RPMI7951 (cell line): ENCODE results near the gene NBEA. TPM values are rescaled to one million over a fixed set of nuclear protein-coding genes. Genes with fewer than 3 reads are reported as not detected.

ENCODE experiments used
- DNase-seq: peaks from one replicate; pipeline ENCODE4 v3.0.0-alpha.2; 2012; ENCODE audit warnings: low read depth
- total RNA-seq: library from RNA; depleted of rRNA; stranded (reverse); fragments of >200 nt; shearing (Covaris generic); gene quantifications from 2 replicates; pipeline ENCODE4 v1.2.3, GENCODE V29; 2014

NBEA gene
- total RNA-seq, 1 experiment from 2014 or later: 2.5 TPM

DNA sequence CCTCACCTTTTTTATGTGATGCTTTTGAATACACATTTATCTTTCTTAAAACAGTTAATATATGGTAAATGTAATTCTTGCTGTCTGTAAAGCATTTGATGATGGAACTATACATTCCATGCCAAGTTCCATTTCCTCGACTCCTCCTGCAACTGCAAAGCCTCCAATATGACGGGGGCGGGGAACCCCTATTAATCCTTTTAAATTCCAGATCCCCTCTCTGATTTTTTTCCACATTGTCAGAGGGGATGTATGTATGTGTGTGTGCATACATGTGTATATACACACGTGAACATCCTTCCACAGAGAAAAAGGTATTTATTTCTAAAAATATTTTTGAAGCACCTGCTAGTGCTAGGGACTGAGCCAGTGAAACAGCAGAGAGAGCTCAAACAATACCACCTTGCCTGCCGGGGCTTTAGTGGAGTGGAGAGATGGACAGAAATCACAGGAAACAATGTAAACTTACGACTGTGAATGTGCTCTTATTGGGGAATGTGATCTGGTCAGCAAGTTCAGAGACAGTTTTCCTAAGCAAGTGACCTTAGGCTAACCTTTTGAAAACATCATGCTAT lies 559.7 kb downstream of the NBEA start:
- no peak for DNase-seq

GRCh38 chr13:35502456-35502855 lies 560.4 kb downstream of the NBEA start:
- DNase-seq: no peak

- peak; percentile 92 for DNase-seq
Observed at GRCh38 chr13:35512271-35512920, 570.3 kb downstream of the NBEA start.

- DNase-seq: no peak
Observed at GRCh38 chr13:35514061-35514477, 572.0 kb downstream of the NBEA start.

DNA sequence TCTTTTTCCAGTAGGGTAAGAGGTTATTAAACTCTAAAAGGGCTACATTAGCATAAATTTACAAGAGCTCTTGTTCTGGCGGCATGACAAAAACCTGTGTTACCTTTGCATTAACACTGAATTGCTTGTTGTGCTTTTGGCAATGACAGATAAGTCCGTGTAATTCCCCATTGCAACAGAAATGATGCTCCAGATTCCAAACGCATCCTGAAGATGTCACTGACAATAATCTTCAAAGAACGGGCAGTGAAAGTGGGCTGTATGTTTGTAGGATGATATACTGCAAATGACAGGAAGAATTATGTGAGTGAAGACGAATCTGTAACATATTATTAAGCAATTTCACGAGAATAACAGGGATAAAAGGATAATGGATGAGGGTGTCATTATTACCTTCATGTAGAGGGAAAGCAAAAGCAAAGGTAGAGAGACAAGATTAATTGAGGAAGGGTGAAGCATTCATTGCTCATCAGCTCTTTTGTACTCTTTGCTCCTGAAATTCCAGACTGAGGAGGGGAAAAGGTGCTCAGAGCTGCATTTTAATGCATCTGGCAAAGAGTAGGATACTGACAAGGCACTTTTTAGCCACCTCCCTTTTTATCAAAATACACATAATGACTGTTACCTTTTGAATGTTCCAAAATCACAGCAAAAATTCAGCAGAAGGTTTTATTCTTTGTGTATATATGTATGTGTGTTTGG lies 572.9 kb downstream of the NBEA start:
- no peak for DNase-seq

GRCh38 chr13:35518337-35518946 lies 576.4 kb downstream of the NBEA start:
- DNase-seq: peak; percentile 75

GRCh38 chr13:35524171-35524570 lies 582.1 kb downstream of the NBEA start:
- DNase-seq: no peak

- DNase-seq: no peak
Observed at GRCh38 chr13:35526577-35526976, 584.5 kb downstream of the NBEA start.

DNA sequence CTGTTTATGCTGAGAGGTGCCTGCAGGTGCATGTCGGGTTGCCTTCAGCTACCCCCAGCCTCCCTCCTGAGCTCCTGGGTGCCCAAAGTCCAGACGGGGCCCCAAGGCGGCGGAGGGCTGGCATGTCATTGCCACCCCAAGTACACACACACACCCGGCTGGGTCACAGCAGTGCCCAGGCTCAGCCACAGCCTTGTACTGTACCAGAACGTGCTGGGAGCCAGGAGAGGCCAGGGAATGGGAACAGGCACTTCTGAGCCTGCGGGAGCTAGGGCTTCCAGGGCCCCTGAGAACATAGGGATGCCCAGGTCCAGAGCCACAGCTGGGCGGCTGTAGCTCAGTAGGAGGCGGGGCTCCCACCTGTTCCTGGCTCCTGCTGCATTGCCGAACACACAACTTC lies 585.4 kb downstream of the NBEA start:
- no peak for DNase-seq

GRCh38 chr13:35530147-35530546 lies 588.1 kb downstream of the NBEA start:
- no peak for DNase-seq

- DNase-seq: no peak
Observed at GRCh38 chr13:35530581-35530980, 588.5 kb downstream of the NBEA start.

DNA sequence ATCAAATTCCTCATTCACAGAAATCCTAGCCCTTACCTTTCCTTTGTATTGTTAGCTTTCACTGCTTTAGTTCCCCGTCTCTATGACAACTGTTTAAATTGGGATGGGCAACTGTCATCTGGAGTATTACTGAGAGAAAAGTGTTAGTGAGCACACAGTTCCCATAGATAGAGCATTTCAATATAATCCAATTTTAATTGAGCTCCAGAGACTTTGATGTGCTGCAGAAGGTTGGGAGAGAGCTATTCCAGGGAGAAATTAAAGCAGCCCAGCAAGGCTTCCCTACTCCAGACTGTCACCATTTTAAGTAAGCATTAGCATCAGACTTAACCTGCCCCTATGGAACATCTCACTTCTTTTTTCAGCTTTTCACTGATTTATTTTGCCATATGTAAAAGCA lies 589.5 kb downstream of the NBEA start:
- no peak for DNase-seq

GRCh38 chr13:35534343-35534742 lies 592.3 kb downstream of the NBEA start:
- no peak for DNase-seq

- no peak for DNase-seq
Observed at GRCh38 chr13:35548790-35549189, 606.7 kb downstream of the NBEA start.

- peak; percentile 77 for DNase-seq
Observed at GRCh38 chr13:35549481-35549880, 607.4 kb downstream of the NBEA start.

DNA sequence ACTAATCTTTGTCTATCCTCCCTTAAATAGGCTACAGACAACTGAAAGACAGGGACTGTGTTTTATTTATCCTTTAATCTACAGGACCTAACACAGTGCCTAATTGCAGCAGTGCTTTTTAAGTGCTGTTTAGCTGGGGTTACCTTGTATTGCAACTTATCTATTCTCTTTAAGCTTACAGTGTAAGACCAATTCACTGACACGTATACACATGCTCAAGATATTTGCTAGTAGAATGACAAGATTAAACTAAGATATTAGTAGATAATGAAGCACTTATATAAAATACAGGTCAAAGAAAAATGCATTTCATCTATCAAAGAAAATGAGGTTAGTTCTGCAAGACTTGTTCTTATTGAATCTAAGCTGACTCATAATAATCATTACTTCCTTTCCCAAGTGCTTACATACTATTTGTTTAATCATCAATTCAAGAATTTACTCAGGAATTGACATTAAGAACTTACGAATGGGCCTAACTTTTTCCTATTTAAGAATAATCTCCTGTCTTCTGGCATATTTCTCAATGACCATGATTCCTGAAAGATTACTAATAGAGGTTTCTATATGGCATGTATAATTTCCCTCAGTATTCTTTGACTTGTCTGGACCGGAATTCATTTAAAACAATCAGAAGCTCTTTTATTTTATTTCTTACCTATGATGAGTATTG lies 610.2 kb downstream of the NBEA start:
- DNase-seq: no peak

GRCh38 chr13:35554972-35555623 lies 613.0 kb downstream of the NBEA start:
- no peak for DNase-seq

GRCh38 chr13:35557475-35557874 lies 615.4 kb downstream of the NBEA start:
- no peak for DNase-seq

GRCh38 chr13:35561540-35561939 lies 619.5 kb downstream of the NBEA start:
- DNase-seq: no peak

- no peak for DNase-seq
Observed at GRCh38 chr13:35565273-35565672, 623.2 kb downstream of the NBEA start.

DNA sequence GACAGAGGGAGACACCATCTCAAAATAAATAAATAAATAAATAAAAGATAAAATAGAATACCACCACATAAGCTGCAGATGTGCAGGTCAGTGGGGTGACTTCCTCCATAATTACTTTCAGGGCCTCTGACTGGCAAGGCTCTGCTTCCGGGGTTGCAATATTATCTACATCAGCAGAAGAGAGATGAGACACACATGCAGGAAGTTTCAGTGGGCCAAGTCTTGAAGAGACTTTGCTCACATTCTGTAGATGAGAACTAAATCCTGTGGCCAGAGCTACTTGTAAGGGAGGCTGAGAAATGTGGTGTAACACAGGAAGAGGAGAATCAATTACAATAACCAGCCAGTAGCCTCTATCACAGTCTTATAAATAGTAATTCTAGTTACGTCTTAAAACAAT lies 624.3 kb downstream of the NBEA start:
- DNase-seq: no peak
